Panc1 (cell line): ENCODE measurements around the gene ST8SIA1.

Experiments
- CTCF ChIP-seq: fragments of 450-650 bp; IDR thresholded peaks from 2 replicates; pipeline ENCODE4 v1.5.1; 2017; ENCODE audit warnings: mild to moderate bottlenecking
- POLR2AphosphoS5 ChIP-seq: IDR thresholded peaks from 2 replicates; pipeline ENCODE4 v1.6.1; 2012; ENCODE audit warnings: mild to moderate bottlenecking, low read depth, low read length, moderate library complexity
- REST ChIP-seq, 2 experiments: IDR thresholded peaks; 2 replicates each; pipeline ENCODE4 v1.6.1; 2011 to 2012; ENCODE audit warnings: low read depth in 2 of 2, control low read depth in 1 of 2, low read length in 1 of 2, mild to moderate bottlenecking in 1 of 2, moderate library complexity in 1 of 2; ENCODE audit not compliant: insufficient read depth in 1 of 2

GRCh38 chr12:22248571-22249115 is 85.9 kb downstream of the ST8SIA1 start:
- TF ChIP-seq POLR2AphosphoS5 (no peak), CTCF (no peak), REST (IDR thresholded peaks at IDR 0.05; ENCODE audit: insufficient read depth in 1 of 2, low read depth in 2 of 2, low read length in 1 of 2) (no peak)
